CD14-positive monocyte (primary cell): ENCODE data around the gene BRMS1L. TPM values are rescaled to one million over a fixed set of nuclear protein-coding genes. Genes with fewer than 3 reads are reported as not detected.

Experiments used
- DNase-seq, 3 donors: peaks; one replicate each; pipeline ENCODE4 v3.0.0-alpha.2; 2011 to 2022
- H2AFZ ChIP-seq: 2 replicates; pipeline ENCODE4 v1.6.0; 2012; ENCODE audit warnings: mild to moderate bottlenecking, low read depth, low read length, inconsistent platforms; ENCODE audit not compliant: insufficient read depth, poor library complexity, severe bottlenecking
- H3K27ac ChIP-seq, 2 donors: 1 replicate in 1 of 2; 2 replicates in 1 of 2; pipeline ENCODE4 v1.5.1; 2012 to 2013; ENCODE audit warnings: low read length in 2 of 2, control low read depth in 1 of 2, inconsistent platforms in 1 of 2, low read depth in 1 of 2, mild to moderate bottlenecking in 1 of 2
- H3K27me3 ChIP-seq, 2 donors: one replicate each; pipeline versions ENCODE4 v1.6.0 to v1.6.1; 2011 to 2013; ENCODE audit warnings: low read length in 2 of 2; ENCODE audit not compliant: control insufficient read depth in 2 of 2, insufficient read depth in 2 of 2
- H3K36me3 ChIP-seq, 2 donors: replicated peaks in 1 of 2; 1 replicate in 1 of 2; 2 replicates in 1 of 2; pipeline versions ENCODE4 v1.5.1 to v1.6.1; 2012 to 2013; ENCODE audit warnings: low read length in 2 of 2, control low read depth in 1 of 2, inconsistent platforms in 1 of 2, mild to moderate bottlenecking in 1 of 2; ENCODE audit not compliant: insufficient read depth in 2 of 2, control insufficient read depth in 1 of 2
- H3K4me1 ChIP-seq, 2 donors: 1 replicate in 1 of 2; 2 replicates in 1 of 2; pipeline versions ENCODE4 v1.5.1 to v1.6.1; 2012 to 2013; ENCODE audit warnings: low read length in 2 of 2, control low read depth in 1 of 2, inconsistent platforms in 1 of 2, mild to moderate bottlenecking in 1 of 2, moderate library complexity in 1 of 2; ENCODE audit not compliant: insufficient read depth in 2 of 2, control insufficient read depth in 1 of 2
- H3K4me2 ChIP-seq: replicated peaks from 2 replicates; pipeline ENCODE3; 2012; ENCODE audit warnings: low read length, moderate library complexity, mild to moderate bottlenecking; ENCODE audit not compliant: poor library complexity, severe bottlenecking; ENCODE audit errors: extremely low read depth
- H3K4me3 ChIP-seq, 3 experiments: fragments of 200-600 bp in 1 of 3; sonication (generic) in 1 of 3; replicated peaks in 1 of 3; 1 replicate in 2 of 3; 2 replicates in 1 of 3; pipeline ENCODE4 v1.5.1; 2011 to 2013; ENCODE audit warnings: low read length in 3 of 3, mild to moderate bottlenecking in 3 of 3, control low read depth in 2 of 3, low read depth in 2 of 3, inconsistent platforms in 1 of 3, moderate library complexity in 1 of 3
- H3K79me2 ChIP-seq: 2 replicates; pipeline ENCODE4 v1.6.0; 2012; ENCODE audit warnings: mild to moderate bottlenecking, control low read depth, inconsistent platforms, low read length, moderate library complexity; ENCODE audit not compliant: insufficient read depth
- H3K9ac ChIP-seq: 2 replicates; pipeline ENCODE4 v1.6.0; 2017; ENCODE audit warnings: low read length, mild to moderate bottlenecking; ENCODE audit not compliant: insufficient read depth, poor library complexity, severe bottlenecking
- H3K9me3 ChIP-seq, 2 donors: replicated peaks in 1 of 2; 1 replicate in 1 of 2; 2 replicates in 1 of 2; pipeline versions ENCODE4 v1.5.1 to v1.6.1; 2012 to 2013; ENCODE audit warnings: low read length in 2 of 2, control low read depth in 1 of 2; ENCODE audit not compliant: control insufficient read depth in 1 of 2, insufficient read depth in 1 of 2
- H4K20me1 ChIP-seq: 2 replicates; pipeline ENCODE4 v1.6.0; 2012; ENCODE audit warnings: mild to moderate bottlenecking, low read length, control low read depth, moderate library complexity; ENCODE audit not compliant: insufficient read depth
- H3K27ac Mint-ChIP-seq, 7 donors: one replicate each; pipeline ENCODE4 v1.8.0; 2020; ENCODE audit warnings: mild to moderate bottlenecking in 7 of 7, mixed read lengths in 7 of 7, moderate library complexity in 6 of 7, inconsistent platforms in 2 of 7
- H3K27me3 Mint-ChIP-seq, 3 donors: one replicate each; pipeline ENCODE4 v1.8.0; 2021 to 2022; ENCODE audit warnings: low read depth in 3 of 3, mild to moderate bottlenecking in 3 of 3, mixed read lengths in 3 of 3, moderate library complexity in 3 of 3, inconsistent platforms in 1 of 3
- H3K36me3 Mint-ChIP-seq, 2 donors: one replicate each; pipeline ENCODE4 v1.8.0; 2020; ENCODE audit warnings: mixed read lengths in 2 of 2, inconsistent platforms in 1 of 2, mild to moderate bottlenecking in 1 of 2
- H3K4me1 Mint-ChIP-seq: one replicate; pipeline ENCODE4 v1.8.0; 2020; ENCODE audit warnings: mild to moderate bottlenecking, mixed read lengths
- H3K4me3 Mint-ChIP-seq, 2 donors: one replicate each; pipeline ENCODE4 v1.8.0; 2020; ENCODE audit warnings: mild to moderate bottlenecking in 2 of 2, mixed read lengths in 2 of 2, moderate library complexity in 1 of 2
- H3K9me3 Mint-ChIP-seq, 7 donors: one replicate each; pipeline ENCODE4 v1.8.0; 2020 to 2022; ENCODE audit warnings: mixed read lengths in 7 of 7, mild to moderate bottlenecking in 6 of 7, moderate library complexity in 6 of 7, inconsistent platforms in 2 of 7
- CTCF ChIP-seq: fragments of 200-600 bp; IDR thresholded peaks from one replicate; pipeline ENCODE4 v1.8.0; 2022; ENCODE audit warnings: antibody characterized with exemption, mild to moderate bottlenecking
- WGBS: methylation state at CpG from one replicate; pipeline ENCODE4 v1.1.5; 2013; ENCODE audit warnings: missing lambda C conversion rate; ENCODE audit not compliant: insufficient coverage; 5-methylcytosine and 5-hydroxymethylcytosine counted together
- intact Hi-C, 2 donors: fragments of 100-400 bp; cut with micrococcal nuclease; formaldehyde crosslinking; loops; one replicate each; pipeline versions ENCODE4 v1.15.0 to v1.15.1; 2023
- polyA plus RNA-seq, 3 donors: library from polyadenylated mRNA; depleted of rRNA in 1 of 3; unstranded in 2 of 3; stranded (reverse) in 1 of 3; fragments of 300-500 nt in 2 of 3; fragments of >200 nt in 1 of 3; fragmentation: Illumina TruSeq in 2 of 3; gene quantifications; 1 replicate in 2 of 3; 2 replicates in 1 of 3; pipeline ENCODE4 v1.2.3, GENCODE V29; 2012 to 2021

BRMS1L gene
- polyA plus RNA-seq, 3 donors: 0.86 to 2.1 (median 1.7) TPM

- no peak overlapping the region for H3K4me3 ChIP-seq
- WGBS: 97% methylated on average over 4 of the region's 11 CpGs
- H3K9ac ChIP-seq: no peak overlapping the region
- H3K9me3 ChIP-seq: no peaks in the 10 kb centered on the region
- no peak overlapping the region for H3K4me2 ChIP-seq
- no peaks in the 10 kb centered on the region for H4K20me1 ChIP-seq
- no peak overlapping the region for H3K27ac Mint-ChIP-seq
- H3K36me3 ChIP-seq: peaks cover 3 to 6% of the 10 kb centered on the region in 2 donors
- H3K9me3 Mint-ChIP-seq: peaks cover 0 to 1% (median 0%) of the 10 kb centered on the region in 7 donors
- H3K36me3 Mint-ChIP-seq: peaks cover 4 to 9% of the 10 kb centered on the region in 2 donors
- peaks cover 17% of the 10 kb centered on the region for H3K4me1 Mint-ChIP-seq
- peaks cover 13 to 17% of the 10 kb centered on the region in 2 donors for H3K4me1 ChIP-seq
- DNase-seq: no peak
- TF ChIP-seq CTCF: no peak
- no peak overlapping the region for H3K27ac ChIP-seq
- no peaks in the 10 kb centered on the region for H3K79me2 ChIP-seq
- intact Hi-C loops: no loop called here
- H3K27me3 ChIP-seq: no peaks in the 10 kb centered on the region
- H3K4me3 Mint-ChIP-seq: no peak overlapping the region
- no peak overlapping the region for H2AFZ ChIP-seq
- H3K27me3 Mint-ChIP-seq: peaks cover 2 to 3% (median 2%) of the 10 kb centered on the region in 3 donors
These were observed 1.7 kb downstream of the BRMS1L start for GRCh38 chr14:35827678-35828472.

- no peak overlapping the region for H3K27ac Mint-ChIP-seq
- no peaks in the 10 kb centered on the region for H3K9me3 ChIP-seq
- WGBS: no CpG with 5 or more reads among the region's 1 CpG
- peaks cover 0 to 1% (median 0%) of the 10 kb centered on the region in 7 donors for H3K9me3 Mint-ChIP-seq
- H3K36me3 ChIP-seq: peaks cover 3 to 6% of the 10 kb centered on the region in 2 donors
- peaks cover 13 to 17% of the 10 kb centered on the region in 2 donors for H3K4me1 ChIP-seq
- H4K20me1 ChIP-seq: no peaks in the 10 kb centered on the region
- no peak overlapping the region for H2AFZ ChIP-seq
- TF ChIP-seq CTCF: no peak
- H3K27me3 ChIP-seq: no peaks in the 10 kb centered on the region
- no peak overlapping the region for H3K4me3 Mint-ChIP-seq
- peaks cover 17% of the 10 kb centered on the region for H3K4me1 Mint-ChIP-seq
- intact Hi-C loops: no loop called here
- no peak overlapping the region for H3K4me2 ChIP-seq
- H3K27ac ChIP-seq: no peak overlapping the region
- no peak for DNase-seq
- peaks cover 6 to 9% of the 10 kb centered on the region in 2 donors for H3K36me3 Mint-ChIP-seq
- H3K4me3 ChIP-seq: no peak overlapping the region
- H3K27me3 Mint-ChIP-seq: peaks cover 0 to 3% (median 2%) of the 10 kb centered on the region in 3 donors
- no peaks in the 10 kb centered on the region for H3K79me2 ChIP-seq
- no peak overlapping the region for H3K9ac ChIP-seq
These were observed 3.3 kb downstream of the BRMS1L start for GRCh38 chr14:35829449-35829848.
